HG03565 (cell line): Measurements from ENCODE around the gene EFR3B.
A peak's percentile ranks its signal among the peaks of the same experiment; 100 is the strongest.
"Not testable (repeated sequence)": the region's sequence is repeated elsewhere in the genome, so short reads cannot be mapped to it uniquely, and the experiment has no call there.

Source experiments
- ATAC-seq: cut with Tn5 transposase; IDR thresholded peaks from one replicate; pipeline ENCODE4 v1.9.1; 2021; ENCODE audit warnings: mild to moderate bottlenecking, moderate library complexity; ENCODE audit not compliant: unreplicated experiment

EFR3B gene, protein sequence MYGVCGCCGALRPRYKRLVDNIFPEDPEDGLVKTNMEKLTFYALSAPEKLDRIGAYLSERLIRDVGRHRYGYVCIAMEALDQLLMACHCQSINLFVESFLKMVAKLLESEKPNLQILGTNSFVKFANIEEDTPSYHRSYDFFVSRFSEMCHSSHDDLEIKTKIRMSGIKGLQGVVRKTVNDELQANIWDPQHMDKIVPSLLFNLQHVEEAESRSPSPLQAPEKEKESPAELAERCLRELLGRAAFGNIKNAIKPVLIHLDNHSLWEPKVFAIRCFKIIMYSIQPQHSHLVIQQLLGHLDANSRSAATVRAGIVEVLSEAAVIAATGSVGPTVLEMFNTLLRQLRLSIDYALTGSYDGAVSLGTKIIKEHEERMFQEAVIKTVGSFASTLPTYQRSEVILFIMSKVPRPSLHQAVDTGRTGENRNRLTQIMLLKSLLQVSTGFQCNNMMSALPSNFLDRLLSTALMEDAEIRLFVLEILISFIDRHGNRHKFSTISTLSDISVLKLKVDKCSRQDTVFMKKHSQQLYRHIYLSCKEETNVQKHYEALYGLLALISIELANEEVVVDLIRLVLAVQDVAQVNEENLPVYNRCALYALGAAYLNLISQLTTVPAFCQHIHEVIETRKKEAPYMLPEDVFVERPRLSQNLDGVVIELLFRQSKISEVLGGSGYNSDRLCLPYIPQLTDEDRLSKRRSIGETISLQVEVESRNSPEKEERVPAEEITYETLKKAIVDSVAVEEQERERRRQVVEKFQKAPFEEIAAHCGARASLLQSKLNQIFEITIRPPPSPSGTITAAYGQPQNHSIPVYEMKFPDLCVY

DNA sequence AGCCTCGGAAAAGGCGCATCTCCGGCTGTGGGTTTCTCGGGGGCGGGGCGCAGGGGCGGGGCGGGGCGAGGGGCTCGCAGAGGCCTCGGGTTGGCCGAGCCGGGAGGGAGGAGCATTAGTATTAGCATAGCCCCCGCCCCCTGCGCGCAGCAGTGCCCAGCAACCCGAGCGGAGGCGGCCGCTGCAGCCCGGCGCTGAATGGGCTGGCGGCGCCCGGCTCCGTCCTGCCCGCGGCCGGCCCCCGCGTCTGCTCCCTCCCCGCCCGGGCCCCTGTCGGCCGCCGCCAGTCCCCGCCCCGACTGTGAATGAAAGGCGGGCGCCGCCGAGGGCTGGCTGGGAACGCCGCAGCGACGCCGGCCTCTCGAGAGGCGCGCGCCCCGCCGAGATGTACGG, at the start of gene EFR3B:
Gene EFR3B, plus strand, starts transcription at position 149 of the 393 bp plus-strand sequence. Its CDS starts 237 bp downstream, at position 386.
- peak; percentile 86 for ATAC-seq

DNA sequence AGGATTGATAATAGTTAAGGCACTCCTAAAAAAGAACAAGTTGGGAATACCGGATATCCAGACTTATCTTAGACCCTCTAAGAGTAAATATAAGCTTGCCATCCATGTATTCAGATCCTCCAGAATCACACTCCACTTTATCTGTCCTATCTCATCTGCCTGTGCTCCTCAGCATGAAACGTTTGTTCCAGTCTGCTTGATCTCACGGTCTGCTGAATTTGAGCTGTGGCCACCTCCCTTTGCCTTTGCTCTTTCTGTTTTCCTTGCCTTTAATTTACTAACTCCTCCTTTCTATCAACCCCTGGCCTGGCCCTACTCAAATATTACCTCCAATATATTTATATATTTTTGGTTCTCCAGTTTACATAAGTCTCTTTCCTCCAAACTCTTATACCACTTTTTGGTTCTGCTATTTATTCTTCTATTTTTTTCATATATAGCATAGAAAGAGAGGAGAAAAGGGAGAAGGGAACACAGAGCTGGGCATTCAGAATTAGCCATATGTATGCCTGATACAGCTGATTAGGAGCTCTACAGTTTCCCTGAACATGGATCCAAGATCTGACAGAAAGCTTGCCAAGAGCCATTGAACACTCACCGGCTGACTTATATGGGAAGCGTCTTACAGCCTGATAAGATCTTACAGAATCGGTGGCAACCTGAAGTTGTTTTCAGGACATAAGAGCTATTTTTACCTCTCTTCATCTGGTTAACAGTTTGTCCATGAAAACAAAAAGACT, 48.3 kb upstream of the EFR3B start:
- ATAC-seq: no peak

DNA sequence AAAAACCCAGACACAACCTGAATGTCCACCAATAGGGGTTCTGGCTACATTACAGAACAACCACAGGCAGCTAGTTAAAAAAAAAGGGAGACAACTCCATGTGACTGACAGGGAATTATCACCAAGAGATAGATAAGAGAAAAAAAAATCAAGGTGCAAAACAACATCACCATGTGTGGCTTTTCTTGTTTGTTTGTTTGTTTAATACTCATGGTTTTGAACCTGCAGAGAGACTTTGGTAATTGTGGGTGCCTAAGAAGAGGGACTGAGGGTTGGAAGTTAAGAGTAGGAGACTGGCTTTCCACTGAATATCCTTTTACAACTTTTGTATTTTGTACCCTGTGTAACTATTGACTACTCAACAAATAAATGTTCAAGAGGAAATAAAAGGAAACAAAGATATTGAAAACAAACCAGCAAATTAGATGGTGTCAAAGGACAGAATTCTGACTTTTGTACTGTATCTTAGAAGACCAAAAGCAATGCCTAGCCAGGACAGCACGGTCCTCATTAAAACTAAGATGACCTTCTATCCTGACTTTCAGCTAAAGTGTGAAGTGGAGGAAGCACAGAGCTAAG, 47.6 kb upstream of the EFR3B start:
- no peak for ATAC-seq

DNA sequence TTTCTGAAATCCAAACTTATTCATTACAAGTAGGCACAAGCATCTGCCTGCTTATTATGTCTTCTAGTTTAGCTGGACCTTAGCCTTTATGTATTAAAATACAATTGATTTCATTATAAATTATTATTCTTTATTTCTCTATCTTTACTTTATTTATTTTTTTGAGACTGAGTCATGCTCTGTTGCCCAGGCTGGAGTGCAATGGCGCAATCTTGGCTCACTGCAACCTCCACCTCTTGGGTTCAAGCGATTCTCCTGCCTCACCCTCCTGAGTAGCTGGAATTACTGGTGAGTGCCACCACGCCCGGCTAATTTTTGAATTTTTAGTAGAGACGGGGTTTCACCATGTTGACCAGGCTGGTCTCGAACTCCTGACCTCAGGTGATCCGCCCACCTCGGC, 42.8 kb upstream of the EFR3B start:
- ATAC-seq: not testable (repeated sequence)

GRCh38 chr2:25000036-25000435, 41.8 kb upstream of the EFR3B start:
- no peak for ATAC-seq

GRCh38 chr2:25000503-25001324, 41.2 kb upstream of the EFR3B start:
- no peak for ATAC-seq

DNA sequence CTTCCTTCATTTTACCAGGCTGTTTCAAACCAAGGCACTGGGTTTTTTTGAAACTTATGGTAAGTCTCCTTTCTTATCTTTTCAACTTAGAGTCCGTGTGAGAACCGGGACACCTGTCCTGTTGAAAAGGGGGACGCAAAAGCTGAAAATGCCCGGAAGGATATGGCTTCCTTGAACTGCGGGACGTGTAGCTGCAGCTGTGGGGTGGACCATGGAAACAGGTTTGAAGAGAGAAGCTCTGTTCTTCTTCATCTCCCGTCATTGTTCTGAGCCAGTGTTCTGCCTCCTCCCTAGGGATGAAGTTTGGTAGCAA, 40.6 kb upstream of the EFR3B start:
- no peak for ATAC-seq

GRCh38 chr2:25002066-25002465, 39.8 kb upstream of the EFR3B start:
- ATAC-seq: no peak

- no peak for ATAC-seq
Observed at GRCh38 chr2:25009954-25010353, 31.9 kb upstream of the EFR3B start.

DNA sequence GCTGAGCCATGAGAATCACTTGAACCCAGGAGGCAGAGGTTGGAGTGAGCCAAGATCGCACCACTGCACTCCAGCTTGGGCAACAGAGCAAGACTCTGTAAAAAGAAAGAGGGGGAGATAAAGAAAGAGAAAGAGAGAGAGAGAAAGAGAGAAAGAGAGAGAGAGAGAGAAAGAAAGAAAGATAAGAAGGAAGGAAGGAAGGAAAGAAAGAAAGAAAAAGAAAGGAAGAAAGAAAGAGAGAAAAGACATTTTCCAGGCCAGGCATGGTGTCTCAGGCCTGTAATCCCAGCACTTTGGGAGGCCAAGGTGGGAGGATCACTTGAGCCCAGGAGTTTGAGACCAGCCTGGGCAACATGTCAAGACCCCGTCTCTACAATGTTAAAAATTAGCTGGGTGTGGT, 30.5 kb upstream of the EFR3B start:
- not testable (repeated sequence) for ATAC-seq

DNA sequence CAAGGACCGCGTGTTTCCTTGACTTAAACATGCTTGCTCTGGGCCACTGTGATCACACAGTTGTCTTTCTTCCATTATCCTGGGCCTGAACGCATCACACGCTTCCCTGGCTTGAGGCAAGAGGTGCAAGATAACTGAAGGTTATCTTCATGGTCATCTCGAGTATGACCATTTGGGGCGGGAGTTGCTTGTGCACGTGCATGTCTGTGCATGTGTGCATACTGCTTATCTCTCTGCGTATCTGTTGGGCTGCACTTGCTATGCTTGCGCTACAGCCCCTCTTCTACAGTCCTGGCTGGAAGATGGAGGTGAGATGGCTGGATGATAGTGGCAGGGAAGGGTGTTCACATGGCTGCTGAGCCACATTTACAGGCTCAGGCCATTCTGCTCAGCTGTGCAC, 27.2 kb upstream of the EFR3B start:
- no peak for ATAC-seq

DNA sequence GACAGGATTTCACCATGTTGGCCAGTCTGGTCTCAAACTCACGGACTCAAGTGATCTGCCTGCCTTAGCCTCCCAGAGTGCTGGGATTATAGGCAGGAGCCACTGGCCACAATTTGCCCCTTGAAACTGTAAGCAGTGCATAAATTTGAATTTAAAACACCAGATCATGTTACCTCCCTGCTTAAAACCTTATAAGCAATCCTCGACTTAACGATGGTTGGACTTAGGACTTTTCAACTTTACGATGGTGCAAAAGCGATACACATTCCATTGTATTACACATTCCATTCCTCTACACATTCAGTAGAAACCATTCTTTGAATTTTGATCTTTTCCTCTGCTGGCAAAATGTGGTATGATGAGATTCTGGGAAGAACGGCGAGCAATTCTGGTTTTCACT, 23.2 kb upstream of the EFR3B start:
- ATAC-seq: no peak

- ATAC-seq: no peak
Observed at GRCh38 chr2:25021791-25022362, 20.0 kb upstream of the EFR3B start.

- ATAC-seq: no peak
Observed at GRCh38 chr2:25023333-25023732, 18.5 kb upstream of the EFR3B start.

- no peak for ATAC-seq
Observed at GRCh38 chr2:25025229-25026007, 16.5 kb upstream of the EFR3B start.

- no peak for ATAC-seq
Observed at GRCh38 chr2:25026008-25026530, 15.8 kb upstream of the EFR3B start.

GRCh38 chr2:25029183-25029554, 12.7 kb upstream of the EFR3B start:
- no peak for ATAC-seq

GRCh38 chr2:25030702-25031101, 11.2 kb upstream of the EFR3B start:
- ATAC-seq: no peak

DNA sequence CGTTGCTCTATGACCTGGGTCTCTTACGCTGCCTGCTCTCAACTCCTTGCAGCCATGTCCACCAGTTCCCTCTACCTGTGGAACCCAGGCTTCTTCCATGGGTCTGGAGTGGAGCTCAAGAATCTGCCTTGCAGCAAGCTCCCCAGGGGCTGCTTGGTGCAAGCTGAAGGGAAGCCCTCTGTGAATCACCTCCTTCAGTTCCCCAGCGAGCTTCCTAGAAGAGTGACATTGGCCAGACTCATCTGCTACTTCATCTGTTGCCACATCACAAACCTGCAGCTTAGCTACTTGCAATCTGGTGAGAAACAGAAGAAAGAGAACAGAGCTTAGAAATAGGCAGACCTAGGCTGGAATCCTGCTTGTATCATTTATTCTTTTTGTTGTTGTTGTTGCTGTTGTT, 9.8 kb upstream of the EFR3B start:
- no peak for ATAC-seq
